Peyer's patch (tissue), 4 donors: ENCODE results near the gene CEMIP. TPM values are rescaled to one million over a fixed set of nuclear protein-coding genes. Genes with fewer than 3 reads are reported as not detected.

Source experiments
- DNase-seq, 3 donors: peaks; one replicate each; pipeline ENCODE4 v3.0.0-alpha.2; 2017 to 2019
- H3K27ac ChIP-seq, 4 donors: fragments of 200-600 bp; sonication (generic); one replicate each; pipeline ENCODE4 v1.5.1; 2016 to 2019
- H3K27me3 ChIP-seq, 2 donors: fragments of 200-600 bp; sonication (generic); one replicate each; pipeline ENCODE4 v1.5.1; 2019
- H3K36me3 ChIP-seq, 3 donors: fragments of 200-600 bp; sonication (generic); one replicate each; pipeline ENCODE4 v1.5.1; 2016 to 2019
- H3K4me1 ChIP-seq, 4 donors: fragments of 200-600 bp; sonication (generic); one replicate each; pipeline ENCODE4 v1.5.1; 2016 to 2019
- H3K4me3 ChIP-seq, 4 donors: fragments of 200-600 bp; sonication (generic); 1 replicate in 3 of 4; 2 replicates in 1 of 4; pipeline ENCODE4 v1.5.1; 2016 to 2019; ENCODE audit warnings: mild to moderate bottlenecking in 1 of 4
- H3K9me3 ChIP-seq, 4 donors: fragments of 200-600 bp; sonication (generic); one replicate each; pipeline ENCODE4 v1.5.1; 2016 to 2019; ENCODE audit warnings: mild to moderate bottlenecking in 1 of 4
- POLR2A ChIP-seq, 2 donors: fragments of 450-650 bp; IDR thresholded peaks; one replicate each; pipeline ENCODE4 v1.5.1; 2017; ENCODE audit warnings: antibody characterized with exemption in 2 of 2, mild to moderate bottlenecking in 2 of 2, moderate library complexity in 2 of 2
- total RNA-seq, 4 donors: library from RNA; depleted of rRNA; stranded (reverse); fragments of >200 nt; gene quantifications; one replicate each; pipeline ENCODE4 v1.1.0, GENCODE V29; 2016
- TF ChIP-seq, protein P1 (sequence below), 6 experiments: fragments of 450-650 bp in 4 of 6; fragments of 200-600 bp in 2 of 6; sonication (generic) in 1 of 6; IDR thresholded peaks; one replicate each; pipeline ENCODE4 v1.5.1; 2017 to 2019; ENCODE audit warnings: antibody characterized with exemption in 6 of 6, mild to moderate bottlenecking in 3 of 6, moderate library complexity in 1 of 6

CEMIP gene
- total RNA-seq, 4 donors from 2014 or later: 0.27 to 0.83 (median 0.57) TPM; not detected in 1

DNA sequence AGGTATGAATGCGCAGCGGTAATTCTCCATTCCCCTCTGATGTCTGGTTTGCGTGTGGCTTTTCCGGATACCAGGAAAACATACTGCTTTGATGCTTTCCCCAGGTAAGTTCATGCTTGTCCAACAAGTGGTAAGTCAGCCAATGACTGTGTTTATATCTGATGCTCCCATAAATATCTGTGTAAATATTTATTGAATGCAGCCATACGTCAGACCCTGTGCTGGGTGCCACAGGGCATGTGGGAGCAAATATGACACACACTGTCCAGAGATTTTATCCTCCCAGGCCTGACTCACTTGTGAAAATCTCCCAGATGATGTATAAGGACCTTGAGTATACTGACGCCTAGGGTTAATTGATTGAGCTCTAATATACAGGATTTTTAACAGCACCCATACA, 29.6 kb upstream of the CEMIP start:
- Histone ChIP-seq H3K27ac (no peak overlapping the region), H3K9me3 (no peaks in the 10 kb centered on the region), H3K4me3 (no peak overlapping the region), H3K27me3 (no peaks in the 10 kb centered on the region), H3K36me3 (peaks cover 0 to 39% (median 0%) of the 10 kb centered on the region in 3 donors), H3K4me1 (no peaks in the 10 kb centered on the region)
- no peak for DNase-seq
- TF ChIP-seq, protein P1, sequence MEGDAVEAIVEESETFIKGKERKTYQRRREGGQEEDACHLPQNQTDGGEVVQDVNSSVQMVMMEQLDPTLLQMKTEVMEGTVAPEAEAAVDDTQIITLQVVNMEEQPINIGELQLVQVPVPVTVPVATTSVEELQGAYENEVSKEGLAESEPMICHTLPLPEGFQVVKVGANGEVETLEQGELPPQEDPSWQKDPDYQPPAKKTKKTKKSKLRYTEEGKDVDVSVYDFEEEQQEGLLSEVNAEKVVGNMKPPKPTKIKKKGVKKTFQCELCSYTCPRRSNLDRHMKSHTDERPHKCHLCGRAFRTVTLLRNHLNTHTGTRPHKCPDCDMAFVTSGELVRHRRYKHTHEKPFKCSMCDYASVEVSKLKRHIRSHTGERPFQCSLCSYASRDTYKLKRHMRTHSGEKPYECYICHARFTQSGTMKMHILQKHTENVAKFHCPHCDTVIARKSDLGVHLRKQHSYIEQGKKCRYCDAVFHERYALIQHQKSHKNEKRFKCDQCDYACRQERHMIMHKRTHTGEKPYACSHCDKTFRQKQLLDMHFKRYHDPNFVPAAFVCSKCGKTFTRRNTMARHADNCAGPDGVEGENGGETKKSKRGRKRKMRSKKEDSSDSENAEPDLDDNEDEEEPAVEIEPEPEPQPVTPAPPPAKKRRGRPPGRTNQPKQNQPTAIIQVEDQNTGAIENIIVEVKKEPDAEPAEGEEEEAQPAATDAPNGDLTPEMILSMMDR (IDR thresholded peaks at IDR 0.05): no peak
- TF ChIP-seq POLR2A (IDR thresholded peaks at IDR 0.05): no peak

DNA sequence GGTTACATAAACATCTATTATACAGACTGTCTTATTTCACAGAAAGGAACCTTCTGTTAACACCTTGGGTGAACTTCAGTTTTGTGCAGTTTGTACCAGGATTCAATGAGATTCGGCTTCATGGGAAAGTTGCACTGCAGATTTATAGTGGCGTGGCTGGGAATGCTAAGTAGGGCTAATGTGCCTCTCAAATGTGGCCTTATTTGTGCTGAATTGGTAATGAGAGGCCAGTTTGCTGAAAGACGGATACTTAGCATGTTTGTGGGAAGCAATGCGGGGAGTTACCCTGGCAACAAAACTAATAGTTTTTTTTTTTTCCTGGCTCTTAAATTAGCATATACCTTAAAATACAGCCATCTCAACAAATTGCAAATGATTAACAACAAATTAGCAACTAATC, 28.6 kb upstream of the CEMIP start:
- no peak for DNase-seq
- Histone ChIP-seq H3K27me3 (no peaks in the 10 kb centered on the region), H3K4me1 (no peaks in the 10 kb centered on the region), H3K27ac (no peak overlapping the region), H3K9me3 (no peaks in the 10 kb centered on the region), H3K36me3 (peaks cover 0 to 43% (median 0%) of the 10 kb centered on the region in 3 donors), H3K4me3 (no peak overlapping the region)
- TF ChIP-seq, protein P1 (IDR thresholded peaks at IDR 0.05): no peak
- TF ChIP-seq POLR2A (IDR thresholded peaks at IDR 0.05): no peak

DNA sequence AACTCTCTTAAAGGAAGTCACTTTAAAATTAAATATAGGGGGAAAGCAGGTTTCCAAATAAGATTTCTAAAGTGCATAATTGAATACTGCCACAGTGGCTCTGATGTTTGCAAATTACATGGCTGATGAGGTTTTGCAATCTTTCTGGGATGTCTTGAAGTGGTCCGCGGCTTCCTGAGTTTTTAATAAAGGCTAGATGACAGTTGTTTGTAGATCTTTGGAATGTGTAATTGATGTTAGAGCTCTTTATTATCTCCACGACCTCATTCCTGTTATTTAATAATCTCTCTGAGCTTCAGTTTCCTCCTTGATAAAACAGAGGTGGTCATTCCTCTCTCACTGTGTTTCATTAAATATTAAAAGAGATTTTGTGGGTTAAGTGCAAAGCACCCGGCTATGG, 27.0 kb upstream of the CEMIP start:
- TF ChIP-seq, protein P1 (IDR thresholded peaks at IDR 0.05): no peak
- TF ChIP-seq POLR2A (IDR thresholded peaks at IDR 0.05): no peak
- Histone ChIP-seq H3K36me3 (peaks cover 0 to 49% (median 0%) of the 10 kb centered on the region in 3 donors), H3K4me1 (no peaks in the 10 kb centered on the region), H3K9me3 (no peaks in the 10 kb centered on the region), H3K27ac (no peak overlapping the region), H3K4me3 (no peak overlapping the region), H3K27me3 (no peaks in the 10 kb centered on the region)
- no peak for DNase-seq

DNA sequence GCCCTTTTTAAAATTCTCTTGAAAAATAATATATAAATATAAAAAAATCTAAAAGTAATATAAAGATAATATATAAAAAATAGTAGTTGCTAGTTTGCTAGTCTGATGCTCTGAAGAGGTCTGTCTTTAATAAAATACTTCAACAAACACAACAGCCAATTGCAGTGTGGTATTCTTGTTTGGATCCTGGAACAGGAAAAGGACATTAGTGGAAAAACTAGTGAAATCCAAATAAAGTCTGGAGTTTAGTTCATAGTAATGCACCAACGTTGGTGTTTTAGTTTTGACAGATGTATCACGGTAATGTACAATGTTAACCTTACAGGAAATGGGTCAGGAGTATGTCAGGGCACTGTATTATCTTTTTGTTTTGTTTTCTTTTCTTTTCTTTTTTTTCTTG, 26.0 kb upstream of the CEMIP start:
- DNase-seq: no peak
- Histone ChIP-seq H3K36me3 (peaks cover 0 to 49% (median 0%) of the 10 kb centered on the region in 3 donors), H3K9me3 (no peaks in the 10 kb centered on the region), H3K27ac (no peak overlapping the region), H3K4me1 (no peaks in the 10 kb centered on the region), H3K4me3 (no peak overlapping the region), H3K27me3 (no peaks in the 10 kb centered on the region)
- TF ChIP-seq, protein P1 (IDR thresholded peaks at IDR 0.05): no peak
- TF ChIP-seq POLR2A (IDR thresholded peaks at IDR 0.05): no peak

DNA sequence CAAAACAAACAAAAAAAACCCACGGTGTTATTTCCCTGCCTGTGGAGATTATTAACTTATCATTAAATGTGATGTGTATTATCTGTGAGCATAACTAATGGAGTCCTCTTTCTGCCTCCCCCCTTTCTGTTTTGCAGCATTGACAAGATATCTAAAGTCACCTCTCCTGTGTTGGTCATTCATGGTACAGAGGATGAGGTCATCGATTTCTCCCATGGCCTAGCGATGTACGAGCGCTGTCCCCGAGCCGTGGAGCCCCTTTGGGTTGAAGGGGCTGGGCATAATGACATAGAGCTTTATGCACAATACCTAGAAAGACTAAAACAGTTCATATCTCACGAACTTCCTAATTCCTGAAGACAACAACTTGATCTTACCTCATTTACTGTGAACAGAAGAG, 25.2 kb upstream of the CEMIP start:
- H3K4me3 ChIP-seq: no peak overlapping the region
- TF ChIP-seq POLR2A (IDR thresholded peaks at IDR 0.05): no peak
- TF ChIP-seq, protein P1 (IDR thresholded peaks at IDR 0.05): no peak
- no peak for DNase-seq
- peaks cover 0 to 49% (median 0%) of the 10 kb centered on the region in 3 donors for H3K36me3 ChIP-seq
- H3K9me3 ChIP-seq: no peaks in the 10 kb centered on the region
- H3K4me1 ChIP-seq: no peaks in the 10 kb centered on the region
- H3K27me3 ChIP-seq: no peaks in the 10 kb centered on the region
- no peak overlapping the region for H3K27ac ChIP-seq

DNA sequence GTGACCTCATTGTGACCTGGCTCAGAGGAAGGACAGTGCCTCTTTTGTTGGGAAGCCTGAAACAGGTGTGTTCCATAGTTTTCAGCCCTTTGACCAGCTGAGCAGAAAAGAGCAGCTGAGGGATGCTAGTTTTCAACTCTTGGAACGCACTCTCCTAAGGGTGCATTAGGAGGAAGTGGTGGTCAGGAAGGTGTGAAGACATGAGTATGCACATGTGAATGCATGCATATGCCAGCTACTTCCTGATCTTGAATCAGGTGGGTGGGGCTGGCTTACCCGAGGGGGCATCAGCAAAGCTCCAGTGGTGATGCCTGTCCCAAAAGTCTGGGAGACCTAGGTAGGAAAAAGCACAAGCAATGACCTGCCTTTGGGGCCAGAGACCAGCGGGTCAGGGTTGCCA, 23.3 kb upstream of the CEMIP start:
- Histone ChIP-seq H3K9me3 (no peaks in the 10 kb centered on the region), H3K4me3 (no peak overlapping the region), H3K4me1 (no peaks in the 10 kb centered on the region), H3K36me3 (peaks cover 0 to 31% (median 0%) of the 10 kb centered on the region in 3 donors), H3K27ac (no peak overlapping the region), H3K27me3 (no peaks in the 10 kb centered on the region)
- no peak for DNase-seq
- no peak for TF ChIP-seq POLR2A (IDR thresholded peaks at IDR 0.05)
- TF ChIP-seq, protein P1 (IDR thresholded peaks at IDR 0.05): no peak
